Fibroblast of lung (primary cell): Measurements from ENCODE around the gene ASL.

ENCODE experiments used
- CTCF ChIP-seq, 2 donors: IDR thresholded peaks in 1 of 2; conservative IDR thresholded peaks in 1 of 2; 1 replicate in 1 of 2; 2 replicates in 1 of 2; pipeline ENCODE4 v1.5.1; 2011 to 2012; ENCODE audit warnings: low read length in 2 of 2, control low read depth in 1 of 2, inconsistent platforms in 1 of 2, low read depth in 1 of 2, mild to moderate bottlenecking in 1 of 2
- EZH2 ChIP-seq: IDR thresholded peaks from 2 replicates; pipeline ENCODE4 v1.5.1; 2012; ENCODE audit warnings: low read length, control low read depth, mild to moderate bottlenecking; ENCODE audit errors: missing control alignments

- TF ChIP-seq EZH2: no peak
- TF ChIP-seq CTCF (conservative IDR thresholded peaks at IDR 0.05 in 1 of 2, IDR thresholded peaks at IDR 0.05 in 1 of 2; ENCODE audit: low read depth in 1 of 2, low read length in 2 of 2): no peak
Measured at GRCh38 chr7:66054063-66054462, 21.6 kb upstream of the ASL start.
